Neural cell (in vitro differentiated cells): Measurements from ENCODE around the gene CCDC150.

Experiments used
- MXI1 ChIP-seq: fragments of 450-650 bp; conservative IDR thresholded peaks from 2 replicates; pipeline ENCODE4 v1.6.1; 2014; ENCODE audit warnings: antibody characterized with exemption, mild to moderate bottlenecking; ENCODE audit not compliant: poor library complexity, severe bottlenecking
- POLR2AphosphoS5 ChIP-seq: IDR thresholded peaks from 2 replicates; pipeline ENCODE4 v1.6.1; 2012
- TF ChIP-seq, protein P1 (sequence below): fragments of 450-650 bp; IDR thresholded peaks from 2 replicates; pipeline ENCODE4 v1.5.1; 2014; ENCODE audit warnings: antibody characterized with exemption, mild to moderate bottlenecking, moderate library complexity; ENCODE audit not compliant: poor library complexity, severe bottlenecking

DNA sequence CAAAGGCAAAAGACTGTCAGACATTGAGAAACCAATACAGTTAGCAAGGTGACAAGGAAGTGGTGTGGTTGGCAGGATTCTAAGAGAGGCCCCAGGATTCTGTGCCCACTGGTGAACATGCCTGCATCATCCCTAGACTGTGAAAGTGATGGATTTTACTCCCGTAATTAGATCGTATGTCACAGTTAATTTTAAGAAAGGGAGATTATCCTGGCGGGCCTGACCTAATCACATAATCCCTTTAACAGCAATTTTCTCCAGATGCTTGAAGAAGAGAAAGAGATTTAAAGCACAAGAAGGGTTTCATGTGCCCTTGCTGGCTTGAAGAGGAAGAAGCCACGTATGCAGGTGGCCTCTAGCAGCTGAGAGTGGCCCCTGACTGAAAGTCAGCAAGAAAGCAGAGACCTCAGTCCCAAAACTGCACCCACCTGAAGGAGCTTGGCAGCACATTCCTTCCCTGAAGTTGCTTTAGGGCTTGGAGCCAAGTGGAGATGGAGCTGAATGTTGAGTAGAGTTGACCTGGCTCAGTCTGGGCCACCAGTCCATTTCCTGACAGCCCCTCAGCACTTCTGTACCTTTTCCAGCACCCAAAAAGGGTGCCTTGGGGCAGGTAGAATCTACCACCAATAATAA lies 110.9 kb downstream of the CCDC150 start:
- TF ChIP-seq MXI1 (no peak), POLR2AphosphoS5 (no peak)
- TF ChIP-seq, protein P1, sequence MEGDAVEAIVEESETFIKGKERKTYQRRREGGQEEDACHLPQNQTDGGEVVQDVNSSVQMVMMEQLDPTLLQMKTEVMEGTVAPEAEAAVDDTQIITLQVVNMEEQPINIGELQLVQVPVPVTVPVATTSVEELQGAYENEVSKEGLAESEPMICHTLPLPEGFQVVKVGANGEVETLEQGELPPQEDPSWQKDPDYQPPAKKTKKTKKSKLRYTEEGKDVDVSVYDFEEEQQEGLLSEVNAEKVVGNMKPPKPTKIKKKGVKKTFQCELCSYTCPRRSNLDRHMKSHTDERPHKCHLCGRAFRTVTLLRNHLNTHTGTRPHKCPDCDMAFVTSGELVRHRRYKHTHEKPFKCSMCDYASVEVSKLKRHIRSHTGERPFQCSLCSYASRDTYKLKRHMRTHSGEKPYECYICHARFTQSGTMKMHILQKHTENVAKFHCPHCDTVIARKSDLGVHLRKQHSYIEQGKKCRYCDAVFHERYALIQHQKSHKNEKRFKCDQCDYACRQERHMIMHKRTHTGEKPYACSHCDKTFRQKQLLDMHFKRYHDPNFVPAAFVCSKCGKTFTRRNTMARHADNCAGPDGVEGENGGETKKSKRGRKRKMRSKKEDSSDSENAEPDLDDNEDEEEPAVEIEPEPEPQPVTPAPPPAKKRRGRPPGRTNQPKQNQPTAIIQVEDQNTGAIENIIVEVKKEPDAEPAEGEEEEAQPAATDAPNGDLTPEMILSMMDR, result no peak
